Fibroblast of pulmonary artery (primary cell): ENCODE measurements around the gene ACSM6.
A peak's percentile ranks its signal among the peaks of the same experiment; 100 is the strongest.

Source experiments
- DNase-seq: peaks from one replicate; pipeline ENCODE4 v3.0.0-alpha.2; 2010; ENCODE audit warnings: low read depth
- H3K4me3 ChIP-seq: replicated peaks from 2 replicates; pipeline ENCODE4 v1.5.1; 2011; ENCODE audit warnings: low read depth, mild to moderate bottlenecking, control low read depth, low read length, moderate library complexity
- TF ChIP-seq, protein P1 (sequence below): IDR thresholded peaks from 2 replicates; pipeline ENCODE4 v1.5.1; 2011; ENCODE audit warnings: mild to moderate bottlenecking, control low read depth, low read length, inconsistent platforms; ENCODE audit errors: missing control alignments

The ACSM6 gene

DNA sequence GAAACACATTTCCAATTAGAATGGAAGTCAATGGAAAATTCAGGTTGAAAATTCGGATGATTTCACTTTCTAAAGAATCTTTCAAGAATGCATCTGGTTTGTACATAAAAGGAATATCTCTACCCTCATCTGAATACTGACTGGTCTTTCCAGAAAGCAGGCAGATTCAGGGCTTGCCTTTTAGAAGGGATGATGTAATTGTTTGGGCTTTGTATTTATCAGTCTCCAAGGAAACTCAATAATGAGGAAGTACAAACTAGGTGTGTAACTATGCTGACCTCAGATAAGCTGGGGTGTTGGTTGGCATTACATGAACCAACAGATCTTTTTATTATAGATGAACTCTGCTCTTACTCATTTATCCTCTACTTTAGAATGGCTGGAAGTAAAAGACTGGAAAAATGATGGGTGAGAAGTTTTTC lies 72.6 kb downstream of the ACSM6 start:
- H3K4me3 ChIP-seq, result no peak overlapping the region
- TF ChIP-seq, protein P1, sequence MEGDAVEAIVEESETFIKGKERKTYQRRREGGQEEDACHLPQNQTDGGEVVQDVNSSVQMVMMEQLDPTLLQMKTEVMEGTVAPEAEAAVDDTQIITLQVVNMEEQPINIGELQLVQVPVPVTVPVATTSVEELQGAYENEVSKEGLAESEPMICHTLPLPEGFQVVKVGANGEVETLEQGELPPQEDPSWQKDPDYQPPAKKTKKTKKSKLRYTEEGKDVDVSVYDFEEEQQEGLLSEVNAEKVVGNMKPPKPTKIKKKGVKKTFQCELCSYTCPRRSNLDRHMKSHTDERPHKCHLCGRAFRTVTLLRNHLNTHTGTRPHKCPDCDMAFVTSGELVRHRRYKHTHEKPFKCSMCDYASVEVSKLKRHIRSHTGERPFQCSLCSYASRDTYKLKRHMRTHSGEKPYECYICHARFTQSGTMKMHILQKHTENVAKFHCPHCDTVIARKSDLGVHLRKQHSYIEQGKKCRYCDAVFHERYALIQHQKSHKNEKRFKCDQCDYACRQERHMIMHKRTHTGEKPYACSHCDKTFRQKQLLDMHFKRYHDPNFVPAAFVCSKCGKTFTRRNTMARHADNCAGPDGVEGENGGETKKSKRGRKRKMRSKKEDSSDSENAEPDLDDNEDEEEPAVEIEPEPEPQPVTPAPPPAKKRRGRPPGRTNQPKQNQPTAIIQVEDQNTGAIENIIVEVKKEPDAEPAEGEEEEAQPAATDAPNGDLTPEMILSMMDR, result no peak
- DNase-seq, result peak; percentile 93

DNA sequence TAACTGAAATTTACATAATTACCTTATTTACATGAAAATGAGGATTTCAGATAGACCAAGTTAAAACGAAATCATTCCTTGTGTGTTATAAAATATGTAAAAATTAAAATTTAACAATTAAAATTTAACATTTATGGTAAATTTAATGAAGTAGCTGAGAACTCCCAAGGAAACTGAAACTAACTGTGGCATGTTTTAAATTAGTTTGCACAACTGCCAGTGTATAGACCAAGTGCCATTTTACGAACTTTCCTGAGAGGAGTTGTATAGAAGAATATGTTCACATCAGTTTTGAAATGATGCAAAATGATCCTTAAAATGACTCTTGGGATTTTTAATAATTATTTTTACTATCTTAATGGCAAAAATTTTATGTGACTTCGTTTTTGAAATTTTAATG lies 73.2 kb downstream of the ACSM6 start:
- DNase-seq, result no peak
- TF ChIP-seq, protein P1, result no peak
- H3K4me3 ChIP-seq, result no peak overlapping the region

DNA sequence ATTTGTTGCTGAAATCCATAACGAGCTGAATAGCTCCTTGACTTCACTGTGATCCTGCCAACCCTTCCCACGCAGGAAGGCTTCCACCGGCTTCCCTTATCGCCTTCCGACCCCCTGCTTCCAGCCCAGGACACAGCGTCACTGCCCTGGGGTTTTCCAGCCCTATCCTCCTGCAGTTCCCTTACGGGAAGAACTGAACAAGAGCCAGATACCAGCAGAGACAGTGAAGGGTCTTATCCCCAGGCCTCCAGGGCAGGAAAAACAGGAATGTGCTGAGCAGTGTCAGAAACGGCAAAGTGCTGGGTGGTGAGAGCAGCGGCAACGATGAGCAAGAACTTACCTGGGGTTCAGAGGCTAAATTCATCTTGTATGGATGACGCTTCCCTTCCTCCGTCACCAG lies 74.4 kb downstream of the ACSM6 start:
- peak; percentile 98 for DNase-seq
- H3K4me3 ChIP-seq, result no peak overlapping the region
- TF ChIP-seq, protein P1, result no peak

DNA sequence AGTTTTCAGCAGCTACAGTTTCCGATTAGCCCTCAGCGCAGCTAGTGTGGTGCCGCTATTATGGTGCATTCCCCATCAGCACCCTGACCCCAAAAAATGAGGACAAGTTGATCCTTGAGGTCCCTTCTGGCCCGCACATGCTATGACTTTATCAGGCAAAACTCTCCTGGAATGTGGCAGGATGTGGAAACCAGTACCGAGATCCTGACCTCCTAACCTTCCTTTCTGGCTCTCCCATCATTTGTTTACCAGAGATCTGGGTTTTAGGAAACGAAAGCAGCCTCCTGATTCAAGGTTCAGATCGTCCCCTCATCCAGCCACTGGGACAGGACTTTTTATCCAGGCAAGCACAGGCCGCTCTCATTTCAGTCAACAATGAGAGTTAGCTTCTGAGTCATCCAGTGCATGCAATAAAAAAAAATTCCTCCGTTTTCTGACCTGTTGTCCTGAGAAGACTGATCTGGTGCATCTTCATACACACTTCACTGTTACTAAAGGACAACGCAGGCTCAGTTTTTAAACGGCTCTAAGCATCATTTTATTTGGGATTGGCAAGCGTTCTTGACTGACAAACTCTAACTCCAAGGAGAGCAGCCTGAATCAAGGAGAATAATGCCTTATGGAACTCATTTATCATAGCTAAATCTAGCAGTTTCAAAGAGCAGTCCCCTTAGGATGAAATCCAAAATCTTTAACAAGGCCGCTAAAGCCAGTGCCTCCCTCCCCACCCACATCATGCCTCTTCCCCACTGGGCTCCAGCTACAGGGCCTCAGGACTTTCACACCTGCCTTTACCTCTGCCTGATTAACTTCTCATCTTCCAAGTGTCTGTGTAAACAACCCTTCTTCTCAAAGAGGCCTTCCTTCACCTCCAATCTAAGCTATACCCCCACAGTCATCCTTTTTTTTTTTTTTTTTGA lies 79.6 kb downstream of the ACSM6 start:
- peak overlapping the region; percentile 10 for H3K4me3 ChIP-seq
- TF ChIP-seq, protein P1, result no peak
- DNase-seq, result peak; percentile 89

DNA sequence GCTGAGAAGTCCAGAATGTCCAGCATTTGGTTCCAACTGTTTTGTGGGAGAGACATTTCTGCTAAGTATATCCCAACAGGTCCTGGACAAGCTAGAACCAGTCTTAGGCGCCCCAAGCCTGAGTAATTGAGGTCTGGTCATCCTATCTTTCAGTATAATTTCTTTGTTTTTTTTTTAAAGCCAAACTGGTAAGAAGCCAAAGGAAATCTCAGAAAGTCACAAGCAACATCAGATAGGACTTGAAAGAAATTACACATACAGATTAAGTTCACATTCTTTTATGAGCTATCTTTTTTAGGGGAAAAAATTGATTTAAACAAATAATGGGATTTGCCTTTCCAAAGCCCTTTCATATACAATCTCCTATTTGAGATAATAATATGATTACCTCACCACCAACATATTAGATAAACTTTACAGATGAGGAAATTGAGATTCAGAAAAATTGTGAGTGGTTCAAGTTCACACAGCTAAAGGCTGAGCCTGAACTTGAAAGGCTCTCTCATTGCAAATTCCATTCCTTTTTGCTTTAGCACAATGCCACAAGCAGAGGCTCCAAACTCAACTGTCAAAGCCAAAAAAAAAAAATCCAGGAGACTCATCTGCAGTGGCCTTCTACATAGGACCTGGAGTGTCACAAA lies 81.8 kb downstream of the ACSM6 start:
- TF ChIP-seq, protein P1, result no peak
- DNase-seq, result peak; percentile 77
- H3K4me3 ChIP-seq, result no peak overlapping the region

DNA sequence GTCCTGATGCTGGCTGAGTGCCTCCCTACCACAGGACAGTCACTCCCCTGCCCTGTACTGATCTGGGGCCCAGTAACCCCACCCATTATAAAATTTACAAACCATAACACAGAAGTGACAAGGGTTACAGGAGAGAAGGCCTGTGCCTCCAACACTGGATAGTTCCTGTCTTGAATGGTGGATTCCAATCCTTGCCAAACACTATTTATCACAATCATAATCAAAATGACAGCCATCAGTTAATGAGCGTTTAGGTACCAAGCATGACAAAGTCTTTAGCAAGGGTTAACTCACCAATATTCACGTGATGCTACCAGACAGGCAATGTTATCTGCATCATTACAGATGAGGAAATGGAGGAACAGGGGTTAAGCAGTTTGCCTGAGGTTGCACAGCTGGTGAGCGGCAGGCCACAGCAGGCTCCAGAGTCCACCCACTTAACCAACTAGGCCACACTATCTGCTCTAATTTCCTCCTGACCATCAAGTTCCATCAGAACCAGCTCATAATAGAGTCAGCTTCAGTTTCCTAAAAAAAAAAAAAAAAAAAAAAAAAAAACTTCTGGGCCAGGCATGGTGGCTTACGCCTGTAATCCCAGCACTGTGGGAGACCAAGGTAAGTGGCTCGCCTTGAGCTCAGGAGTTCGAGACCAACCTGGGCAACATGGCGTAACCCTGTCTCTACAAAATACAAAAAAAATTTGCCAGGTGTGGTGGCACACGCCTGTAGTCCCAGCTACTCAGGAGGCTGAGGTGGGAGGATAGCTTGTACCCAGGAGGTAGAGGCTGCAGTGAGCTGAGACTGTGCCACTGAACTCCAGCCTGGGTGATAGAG lies 82.5 kb downstream of the ACSM6 start:
- TF ChIP-seq, protein P1, result no peak
- no peak overlapping the region for H3K4me3 ChIP-seq
- DNase-seq, result peak; percentile 36
